GM19193 (cell line): ENCODE data around the gene LYST.

Source experiments
- POLR2A ChIP-seq: IDR thresholded peaks from 4 replicates; pipeline ENCODE4 v1.6.1; 2011; ENCODE audit not compliant: insufficient read depth, insufficient read length; ENCODE audit errors: extremely low read depth

LYST gene

DNA sequence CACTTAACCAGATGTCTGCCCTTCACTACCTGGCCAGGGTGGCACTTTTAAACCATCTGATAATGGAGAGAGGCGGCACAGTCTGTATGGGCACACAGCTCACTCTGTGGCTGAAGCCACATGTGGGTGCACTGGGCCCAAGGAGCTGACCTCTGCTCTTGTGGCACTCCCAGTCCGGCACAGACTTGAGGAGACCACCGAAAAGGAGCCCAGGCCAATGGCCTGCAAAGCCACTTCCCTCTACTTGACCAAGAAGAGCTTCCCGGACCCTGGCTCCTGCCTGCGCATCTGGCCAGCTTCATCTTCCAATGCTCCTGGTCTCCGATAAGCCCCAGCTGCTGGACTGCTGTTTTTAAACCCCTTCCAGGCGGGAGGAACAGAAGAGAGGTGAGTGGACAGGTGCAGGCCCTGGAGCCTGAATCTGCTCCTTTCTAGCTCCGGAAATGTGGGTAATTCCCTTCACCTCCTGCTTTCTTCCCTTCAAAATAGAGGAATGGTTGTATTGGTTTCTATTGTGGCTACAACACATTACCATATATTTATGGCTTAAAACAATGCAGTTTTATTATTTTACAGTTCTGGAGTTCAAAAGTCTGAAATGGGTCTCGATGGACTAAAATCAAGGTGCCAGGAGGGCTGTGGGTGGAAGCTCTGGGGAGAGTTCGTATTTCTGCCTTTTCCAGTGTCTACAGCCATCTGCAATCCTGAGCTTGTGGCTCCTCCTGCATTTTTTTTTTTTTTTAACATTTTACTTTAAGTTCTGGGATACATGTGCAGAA, 228.8 kb downstream of the LYST start:
- no peak for TF ChIP-seq POLR2A

DNA sequence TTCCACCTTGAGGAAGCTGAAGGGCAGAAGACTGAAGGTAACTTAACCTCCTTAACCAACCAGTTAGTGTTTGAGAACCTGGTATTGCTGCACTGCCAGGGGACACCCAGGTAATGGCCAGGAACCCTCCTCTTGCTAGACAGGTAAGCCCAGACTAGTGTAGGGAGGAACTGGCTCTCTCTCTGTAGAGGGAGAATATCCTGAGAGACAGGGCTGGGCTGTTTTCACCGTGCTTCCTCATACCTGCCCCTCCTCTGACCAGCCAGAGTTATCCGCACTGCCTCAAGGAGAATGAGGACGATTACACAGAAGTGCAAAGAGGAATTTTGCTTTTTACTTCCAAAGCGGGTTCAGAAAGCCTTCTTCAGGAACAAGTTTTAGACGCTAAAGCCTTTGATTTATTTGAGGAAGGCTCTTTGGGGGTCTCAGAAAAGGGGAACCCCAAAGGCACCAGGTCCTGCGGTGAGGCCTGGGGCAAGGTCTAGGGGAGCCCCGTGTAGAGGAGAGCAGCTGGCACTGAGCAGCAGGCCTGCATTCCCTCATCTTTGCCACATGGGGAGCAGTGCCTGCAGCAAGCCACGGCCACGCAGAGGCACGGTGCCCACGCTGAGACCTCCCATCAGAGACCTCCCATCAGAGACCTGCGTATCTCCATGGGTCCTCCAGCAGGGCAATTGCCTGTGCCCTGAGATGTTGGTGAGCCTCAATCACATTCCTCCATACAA, 230.6 kb downstream of the LYST start:
- no peak for TF ChIP-seq POLR2A

- no peak for TF ChIP-seq POLR2A
Measured at GRCh38 chr1:235632506-235633401, 234.0 kb downstream of the LYST start.

DNA sequence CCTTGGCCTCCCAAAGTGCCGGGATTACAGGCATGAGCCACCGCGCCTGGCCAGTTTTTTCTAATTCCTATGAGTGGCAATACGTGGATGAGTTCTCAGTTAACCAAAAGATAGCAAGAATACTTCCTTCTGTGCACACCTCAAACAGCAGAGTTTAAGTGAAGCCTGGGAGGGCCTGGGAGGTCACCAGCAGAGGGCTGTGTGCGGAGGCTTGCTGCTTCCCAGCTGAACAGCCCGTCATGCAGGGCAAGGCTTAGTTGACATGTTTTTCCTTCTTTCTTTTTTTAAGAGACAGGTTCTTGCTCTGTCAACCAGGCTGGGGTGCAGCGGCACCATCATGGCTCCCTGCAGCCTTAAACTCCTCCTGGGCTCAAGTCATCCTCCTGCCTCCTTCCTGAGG, 234.9 kb downstream of the LYST start:
- TF ChIP-seq POLR2A: no peak

DNA sequence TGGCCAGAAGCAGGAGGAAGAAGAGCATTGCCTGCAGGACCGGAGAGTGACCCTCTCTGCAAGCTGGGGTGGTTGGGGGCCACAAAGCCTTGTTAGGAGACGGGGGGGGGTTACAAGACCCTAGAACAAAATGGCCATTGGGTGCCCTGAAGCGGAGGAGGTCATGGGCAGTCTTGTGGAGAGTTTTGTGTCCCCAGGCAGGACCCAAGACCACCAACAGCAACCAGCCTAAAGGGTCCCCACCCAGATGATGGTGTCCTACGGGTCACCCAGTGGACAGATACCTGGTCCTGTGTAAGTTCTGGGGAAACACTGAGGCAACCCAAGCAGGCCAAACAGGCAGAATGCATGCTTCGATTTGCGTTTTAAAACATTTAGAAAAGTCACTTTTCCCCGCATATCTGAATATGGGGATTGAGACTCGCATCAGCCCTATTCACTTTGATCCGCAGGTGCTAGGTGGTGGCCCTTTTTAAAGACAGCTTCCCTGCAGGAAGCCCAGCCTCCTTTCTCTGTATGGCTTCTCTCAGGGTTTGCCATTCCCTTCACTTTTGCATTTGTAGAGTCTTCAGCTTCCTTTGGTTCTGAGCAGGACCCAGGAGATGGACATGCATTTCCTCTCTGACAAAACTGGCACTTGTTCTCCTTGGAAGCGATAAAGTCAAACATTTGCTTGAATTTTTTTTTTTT, 238.2 kb downstream of the LYST start:
- no peak for TF ChIP-seq POLR2A

DNA sequence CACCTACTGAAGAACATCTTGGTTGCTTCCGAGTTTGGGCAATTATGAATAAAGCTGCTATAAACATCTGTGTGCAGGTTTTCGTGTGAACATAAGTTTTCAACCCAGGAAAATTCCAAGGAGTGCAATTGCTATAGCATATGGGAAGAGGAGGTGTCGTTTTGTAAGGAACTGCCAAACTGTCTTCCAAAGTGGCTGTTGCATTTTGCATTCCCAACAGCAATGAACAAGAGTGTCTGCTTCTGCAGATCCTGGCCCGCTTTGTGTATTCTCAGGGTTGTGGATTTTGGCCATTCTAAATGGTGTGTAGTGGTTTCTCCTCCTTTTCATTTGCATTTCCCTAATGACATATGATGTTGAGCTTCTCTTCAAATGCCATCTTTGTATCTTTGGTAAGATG, 240.9 kb downstream of the LYST start:
- TF ChIP-seq POLR2A: no peak

GRCh38 chr1:235625340-235625739, 241.4 kb downstream of the LYST start:
- TF ChIP-seq POLR2A: no peak

DNA sequence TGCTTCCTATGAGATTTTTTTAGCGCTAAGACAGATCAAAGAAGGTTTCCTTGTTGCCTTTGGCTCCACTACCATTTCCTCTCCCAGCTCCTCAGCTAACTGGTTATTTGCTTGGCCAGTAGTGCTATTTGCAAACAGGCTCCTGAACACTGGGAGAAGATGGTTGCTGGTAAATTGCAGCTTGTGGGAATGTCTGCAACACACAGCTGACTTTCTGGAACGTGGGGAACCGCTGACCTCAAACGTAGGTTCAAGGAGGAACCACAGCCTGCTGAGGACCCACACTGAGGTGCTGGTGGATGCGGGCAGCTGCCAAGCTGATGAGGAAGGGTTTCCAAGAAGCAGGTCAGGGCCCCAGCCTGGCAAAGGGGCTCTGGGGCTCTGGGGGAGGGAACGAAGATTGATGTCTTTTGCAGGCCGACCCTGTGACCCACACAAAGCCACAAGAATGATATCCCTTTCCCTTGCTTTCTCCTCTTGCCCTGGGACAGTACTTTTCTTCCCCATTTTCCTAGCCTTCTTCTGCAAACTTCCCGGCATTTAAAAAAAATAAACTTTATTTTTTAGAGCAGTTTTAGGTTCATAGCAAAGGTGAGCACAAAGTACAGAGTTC, 241.9 kb downstream of the LYST start:
- TF ChIP-seq POLR2A: no peak

DNA sequence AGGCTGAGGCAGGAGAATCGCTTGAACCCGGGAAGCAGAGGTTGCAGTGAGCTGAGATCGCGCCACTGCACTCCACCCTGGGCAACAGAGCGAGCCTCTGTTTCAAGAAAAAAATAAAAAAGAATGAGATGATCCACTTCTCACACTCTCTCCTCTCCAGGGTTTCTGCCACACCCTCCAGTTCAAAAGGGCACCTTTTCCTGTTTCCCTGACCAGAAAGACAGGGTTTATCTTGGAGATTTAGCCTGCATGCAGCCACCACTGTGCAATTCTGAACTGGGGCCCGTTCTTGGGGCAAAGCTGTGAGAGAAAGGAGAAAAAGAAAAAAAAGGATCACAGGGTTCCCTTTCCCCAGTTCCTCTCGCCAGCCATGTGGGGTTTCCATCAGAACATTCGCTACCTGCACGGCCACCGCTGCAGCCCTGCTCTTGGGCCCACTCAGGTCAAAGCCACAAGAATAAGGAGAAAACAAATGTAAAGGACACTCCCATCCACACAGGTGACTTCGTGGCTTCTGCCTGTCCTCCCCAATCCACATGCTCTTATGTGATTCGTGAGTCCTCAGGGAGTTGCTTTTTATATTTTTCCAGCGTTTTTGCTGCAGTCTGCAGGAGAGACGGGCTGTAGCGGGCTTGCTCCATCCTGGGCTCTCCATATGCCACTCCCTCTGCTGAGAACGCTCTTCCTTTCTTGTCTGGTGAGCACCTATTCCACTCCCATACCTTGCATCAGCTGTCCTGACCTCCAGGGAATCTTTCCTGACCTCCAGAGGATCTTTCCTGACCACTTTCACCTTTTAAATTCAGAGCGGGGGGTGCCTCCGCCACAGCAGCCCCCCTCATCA, 243.5 kb downstream of the LYST start:
- no peak for TF ChIP-seq POLR2A

DNA sequence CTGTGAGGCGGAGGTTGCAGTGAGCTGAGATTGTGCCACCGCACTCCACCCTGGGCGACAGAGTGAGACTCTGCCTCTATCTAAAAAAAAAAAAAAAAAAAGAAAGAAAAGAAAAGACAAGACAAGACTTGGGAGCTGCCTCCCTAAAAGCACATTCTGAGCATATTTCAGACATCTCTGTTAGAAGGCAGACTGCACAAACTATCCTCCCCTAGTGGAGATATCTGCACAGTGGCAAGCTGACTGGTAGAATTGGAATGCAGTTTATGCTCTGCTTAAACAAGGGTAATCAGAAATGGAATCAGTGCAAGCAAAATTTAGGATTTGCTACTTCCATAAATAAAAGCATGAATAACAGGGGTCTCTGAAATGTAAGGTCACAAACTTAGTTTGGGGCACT, 248.9 kb downstream of the LYST start:
- no peak for TF ChIP-seq POLR2A

DNA sequence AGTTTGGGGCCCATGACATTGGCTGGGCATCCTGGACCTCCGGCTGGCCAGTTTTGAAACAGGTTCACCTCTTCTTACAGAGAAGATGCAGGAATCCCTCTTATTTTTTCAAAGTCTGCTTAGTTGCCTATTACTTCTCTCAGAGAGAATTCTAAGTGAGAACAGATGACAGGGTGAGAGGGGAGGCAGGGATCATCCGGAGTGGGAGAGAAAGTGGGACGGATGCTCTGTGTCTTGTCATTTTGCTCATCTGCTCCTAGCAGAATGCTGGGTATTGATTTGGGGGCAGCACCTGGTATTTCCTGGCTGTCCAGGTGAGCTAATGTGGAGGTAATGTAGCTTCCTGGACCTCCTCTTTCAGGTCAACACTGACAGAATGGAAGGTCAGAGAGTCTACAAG, 249.6 kb downstream of the LYST start:
- TF ChIP-seq POLR2A: no peak

DNA sequence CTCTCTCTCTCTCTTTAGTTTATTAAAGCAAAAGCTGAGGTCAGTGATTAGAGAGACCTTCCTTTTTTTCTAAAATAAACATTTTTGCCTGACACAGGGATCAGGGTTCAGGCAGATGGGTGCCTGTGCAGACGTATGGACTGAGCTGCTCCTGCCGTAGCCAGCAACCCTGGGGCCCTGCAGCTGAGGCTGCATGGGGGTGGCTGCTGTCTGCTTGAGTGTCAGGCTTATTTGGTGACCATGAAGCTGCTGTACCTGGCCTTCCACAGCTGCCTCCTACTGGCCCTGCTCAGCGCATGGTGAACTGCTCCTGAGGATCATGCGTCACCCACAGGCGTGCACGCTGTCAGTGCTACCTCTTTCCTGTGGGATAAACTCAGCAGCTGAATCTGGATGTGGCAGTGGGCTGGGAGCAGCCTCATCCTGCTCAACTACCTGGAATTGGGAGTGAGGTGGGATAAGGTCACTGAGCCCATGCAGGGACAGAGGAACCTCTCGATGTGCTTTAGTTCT, 252.2 kb downstream of the LYST start:
- TF ChIP-seq POLR2A: no peak

GRCh38 chr1:235613602-235614001, 253.1 kb downstream of the LYST start:
- no peak for TF ChIP-seq POLR2A
